ENCODE results near the gene TJAP1.

- TF ChIP-seq GATA3 (IDR thresholded peaks at IDR 0.05; ENCODE audit: low read depth, low read length): no peak
- TF ChIP-seq GATA2 (IDR thresholded peaks at IDR 0.05; ENCODE audit: low read depth, low read length): no peak
Observed at GRCh38 chr6:43532201-43532600, 54.8 kb downstream of the TJAP1 start.
